ENCODE results near the gene BDNF. TPM values are rescaled to one million over a fixed set of nuclear protein-coding genes. Genes with fewer than 3 reads are reported as not detected.

BDNF gene
- polyA plus RNA-seq, 1 donor from 2014 or later = not detected

DNA sequence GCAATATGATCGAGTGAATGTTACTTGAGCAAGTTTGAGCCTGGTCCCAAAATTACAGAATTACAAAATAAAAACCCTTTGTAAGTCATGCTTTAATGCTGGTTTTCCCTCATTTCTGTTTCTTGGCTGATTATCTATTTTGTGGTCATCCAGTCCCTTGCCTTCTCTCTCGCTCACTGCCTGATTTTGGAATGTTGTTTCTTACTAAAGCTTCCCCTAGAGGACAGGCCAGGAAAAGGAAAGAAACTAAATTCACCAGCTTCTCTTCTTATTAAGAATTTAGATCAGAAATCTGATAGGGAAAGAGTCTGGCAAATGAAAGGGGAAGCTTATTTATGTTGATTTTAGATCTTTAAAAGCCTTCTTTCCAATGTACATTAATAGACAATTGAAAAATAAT lies 16.6 kb upstream of the BDNF start:
- Histone ChIP-seq H3F3A (ENCODE audit: insufficient read depth, low read length, poor library complexity, severe bottlenecking) (peaks cover 13% of the 10 kb centered on the region), H3K36me3 (ENCODE audit: insufficient read depth, low read length) (no peaks in the 10 kb centered on the region), H3K4me2 (ENCODE audit: low read length) (no peak overlapping the region), H3K4me3 (ENCODE audit: low read length) (no peak overlapping the region), H3K79me2 (replicated peaks; ENCODE audit: insufficient read depth, low read length) (no peaks in the 10 kb centered on the region), H4K20me1 (ENCODE audit: insufficient read depth) (no peaks in the 10 kb centered on the region), H3K9ac (ENCODE audit: low read length) (no peak overlapping the region), H3K27me3 (ENCODE audit: insufficient read depth, low read depth, low read length) (peaks cover 78% of the 10 kb centered on the region), H3K9me3 (ENCODE audit: low read length) (no peaks in the 10 kb centered on the region), H3K27ac (ENCODE audit: low read length) (no peak overlapping the region), H2AFZ (ENCODE audit: low read depth, low read length) (no peak overlapping the region), H3K9me2 (ENCODE audit: insufficient read depth, low read length) (no peaks in the 10 kb centered on the region)
- TF ChIP-seq MXI1 (conservative IDR thresholded peaks at IDR 0.05; ENCODE audit: poor library complexity, severe bottlenecking) = no peak
- TF ChIP-seq POLR2AphosphoS5 (IDR thresholded peaks at IDR 0.05) = no peak
- TF ChIP-seq RAD21 (conservative IDR thresholded peaks at IDR 0.05) = no peak

- no peaks in the 10 kb centered on the region for H3K36me3 ChIP-seq (ENCODE audit: insufficient read depth, low read length)
- TF ChIP-seq TAF1 (IDR thresholded peaks at IDR 0.05; ENCODE audit: low read depth) = no peak
- TF ChIP-seq POLR2AphosphoS5 (IDR thresholded peaks at IDR 0.05) = no peak
- TF ChIP-seq, protein P1, sequence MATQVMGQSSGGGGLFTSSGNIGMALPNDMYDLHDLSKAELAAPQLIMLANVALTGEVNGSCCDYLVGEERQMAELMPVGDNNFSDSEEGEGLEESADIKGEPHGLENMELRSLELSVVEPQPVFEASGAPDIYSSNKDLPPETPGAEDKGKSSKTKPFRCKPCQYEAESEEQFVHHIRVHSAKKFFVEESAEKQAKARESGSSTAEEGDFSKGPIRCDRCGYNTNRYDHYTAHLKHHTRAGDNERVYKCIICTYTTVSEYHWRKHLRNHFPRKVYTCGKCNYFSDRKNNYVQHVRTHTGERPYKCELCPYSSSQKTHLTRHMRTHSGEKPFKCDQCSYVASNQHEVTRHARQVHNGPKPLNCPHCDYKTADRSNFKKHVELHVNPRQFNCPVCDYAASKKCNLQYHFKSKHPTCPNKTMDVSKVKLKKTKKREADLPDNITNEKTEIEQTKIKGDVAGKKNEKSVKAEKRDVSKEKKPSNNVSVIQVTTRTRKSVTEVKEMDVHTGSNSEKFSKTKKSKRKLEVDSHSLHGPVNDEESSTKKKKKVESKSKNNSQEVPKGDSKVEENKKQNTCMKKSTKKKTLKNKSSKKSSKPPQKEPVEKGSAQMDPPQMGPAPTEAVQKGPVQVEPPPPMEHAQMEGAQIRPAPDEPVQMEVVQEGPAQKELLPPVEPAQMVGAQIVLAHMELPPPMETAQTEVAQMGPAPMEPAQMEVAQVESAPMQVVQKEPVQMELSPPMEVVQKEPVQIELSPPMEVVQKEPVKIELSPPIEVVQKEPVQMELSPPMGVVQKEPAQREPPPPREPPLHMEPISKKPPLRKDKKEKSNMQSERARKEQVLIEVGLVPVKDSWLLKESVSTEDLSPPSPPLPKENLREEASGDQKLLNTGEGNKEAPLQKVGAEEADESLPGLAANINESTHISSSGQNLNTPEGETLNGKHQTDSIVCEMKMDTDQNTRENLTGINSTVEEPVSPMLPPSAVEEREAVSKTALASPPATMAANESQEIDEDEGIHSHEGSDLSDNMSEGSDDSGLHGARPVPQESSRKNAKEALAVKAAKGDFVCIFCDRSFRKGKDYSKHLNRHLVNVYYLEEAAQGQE (IDR thresholded peaks at IDR 0.05; ENCODE audit: borderline replicate concordance) = no peak
- H4K20me1 ChIP-seq (ENCODE audit: insufficient read depth) = no peaks in the 10 kb centered on the region
- H3K4me2 ChIP-seq (ENCODE audit: low read length) = no peak overlapping the region
- H3K9me3 ChIP-seq (ENCODE audit: low read length) = no peaks in the 10 kb centered on the region
- peaks cover 13% of the 10 kb centered on the region for H3F3A ChIP-seq (ENCODE audit: insufficient read depth, low read length, poor library complexity, severe bottlenecking)
- H3K27me3 ChIP-seq (ENCODE audit: insufficient read depth, low read depth, low read length) = peaks cover 75% of the 10 kb centered on the region
- no peak overlapping the region for H3K27ac ChIP-seq (ENCODE audit: low read length)
- H3K9me2 ChIP-seq (ENCODE audit: insufficient read depth, low read length) = no peaks in the 10 kb centered on the region
- H3K9ac ChIP-seq (ENCODE audit: low read length) = no peak overlapping the region
- no peak overlapping the region for H2AFZ ChIP-seq (ENCODE audit: low read depth, low read length)
- H3K4me3 ChIP-seq (ENCODE audit: low read length) = no peak overlapping the region
- no peaks in the 10 kb centered on the region for H3K79me2 ChIP-seq (replicated peaks; ENCODE audit: insufficient read depth, low read length)
Observed at GRCh38 chr11:27716216-27716615, 16.0 kb upstream of the BDNF start.

- H3K9ac ChIP-seq (ENCODE audit: low read length) = no peak overlapping the region
- H4K20me1 ChIP-seq (ENCODE audit: insufficient read depth) = no peaks in the 10 kb centered on the region
- TF ChIP-seq SMC3 (conservative IDR thresholded peaks at IDR 0.05; ENCODE audit: poor library complexity) (no peak), TAF1 (IDR thresholded peaks at IDR 0.05; ENCODE audit: low read depth) (no peak), EZH2 (IDR thresholded peaks at IDR 0.05; ENCODE audit: borderline replicate concordance, insufficient read depth, low read length, poor library complexity, severe bottlenecking) (no peak)
- TF ChIP-seq, protein P1 (IDR thresholded peaks at IDR 0.05; ENCODE audit: borderline replicate concordance) = no peak
- H3F3A ChIP-seq (ENCODE audit: insufficient read depth, low read length, poor library complexity, severe bottlenecking) = no peaks in the 10 kb centered on the region
- peaks cover 60% of the 10 kb centered on the region for H3K27me3 ChIP-seq (ENCODE audit: insufficient read depth, low read depth, low read length)
- H3K4me3 ChIP-seq (ENCODE audit: low read length) = no peak overlapping the region
- no peaks in the 10 kb centered on the region for H3K9me2 ChIP-seq (ENCODE audit: insufficient read depth, low read length)
- H3K36me3 ChIP-seq (ENCODE audit: insufficient read depth, low read length) = no peaks in the 10 kb centered on the region
- no peak overlapping the region for H2AFZ ChIP-seq (ENCODE audit: low read depth, low read length)
- no peaks in the 10 kb centered on the region for H3K9me3 ChIP-seq (ENCODE audit: low read length)
- H3K4me2 ChIP-seq (ENCODE audit: low read length) = no peak overlapping the region
- no peak overlapping the region for H3K27ac ChIP-seq (ENCODE audit: low read length)
- no peaks in the 10 kb centered on the region for H3K79me2 ChIP-seq (replicated peaks; ENCODE audit: insufficient read depth, low read length)
Observed at GRCh38 chr11:27711725-27712124, 11.5 kb upstream of the BDNF start.

Measured in neural cell (in vitro differentiated cells).